T-helper 2 cell treated with Interferon-gamma antibody and Interleukin-4, amounts not matched to agents 5 μg/mL and 100 μg/mL, for 36 hours (primary cell): Measurements from ENCODE around the gene MEG3.

Experiments used
- DNase-seq: peaks from one replicate; pipeline ENCODE4 v3.0.0; 2021; ENCODE audit warnings: low spot score
- H3K27ac Mint-ChIP-seq: one replicate; pipeline ENCODE4 v1.8.0; 2021; ENCODE audit warnings: mild to moderate bottlenecking, mixed read lengths
- H3K27me3 Mint-ChIP-seq: one replicate; pipeline ENCODE4 v1.8.0; 2021; ENCODE audit warnings: low read depth, mixed read lengths
- H3K36me3 Mint-ChIP-seq: one replicate; pipeline ENCODE4 v1.8.0; 2021; ENCODE audit warnings: low read depth, mixed read lengths
- H3K4me1 Mint-ChIP-seq: one replicate; pipeline ENCODE4 v1.8.0; 2021; ENCODE audit warnings: low read depth, mixed read lengths
- H3K4me3 Mint-ChIP-seq: one replicate; pipeline ENCODE4 v1.8.0; 2022; ENCODE audit warnings: mild to moderate bottlenecking, moderate library complexity, mixed read lengths
- H3K9me3 Mint-ChIP-seq: one replicate; pipeline ENCODE4 v1.8.0; 2021; ENCODE audit warnings: mixed read lengths

The MEG3 gene

GRCh38 chr14:100849115-100849781, 23.3 kb downstream of the MEG3 start:
- no peaks in the 10 kb centered on the region for H3K36me3 Mint-ChIP-seq
- no peak for DNase-seq
- no peak overlapping the region for H3K4me3 Mint-ChIP-seq
- no peaks in the 10 kb centered on the region for H3K9me3 Mint-ChIP-seq
- no peaks in the 10 kb centered on the region for H3K27me3 Mint-ChIP-seq
- H3K27ac Mint-ChIP-seq, result no peak overlapping the region
- peaks cover 1% of the 10 kb centered on the region for H3K4me1 Mint-ChIP-seq

DNA sequence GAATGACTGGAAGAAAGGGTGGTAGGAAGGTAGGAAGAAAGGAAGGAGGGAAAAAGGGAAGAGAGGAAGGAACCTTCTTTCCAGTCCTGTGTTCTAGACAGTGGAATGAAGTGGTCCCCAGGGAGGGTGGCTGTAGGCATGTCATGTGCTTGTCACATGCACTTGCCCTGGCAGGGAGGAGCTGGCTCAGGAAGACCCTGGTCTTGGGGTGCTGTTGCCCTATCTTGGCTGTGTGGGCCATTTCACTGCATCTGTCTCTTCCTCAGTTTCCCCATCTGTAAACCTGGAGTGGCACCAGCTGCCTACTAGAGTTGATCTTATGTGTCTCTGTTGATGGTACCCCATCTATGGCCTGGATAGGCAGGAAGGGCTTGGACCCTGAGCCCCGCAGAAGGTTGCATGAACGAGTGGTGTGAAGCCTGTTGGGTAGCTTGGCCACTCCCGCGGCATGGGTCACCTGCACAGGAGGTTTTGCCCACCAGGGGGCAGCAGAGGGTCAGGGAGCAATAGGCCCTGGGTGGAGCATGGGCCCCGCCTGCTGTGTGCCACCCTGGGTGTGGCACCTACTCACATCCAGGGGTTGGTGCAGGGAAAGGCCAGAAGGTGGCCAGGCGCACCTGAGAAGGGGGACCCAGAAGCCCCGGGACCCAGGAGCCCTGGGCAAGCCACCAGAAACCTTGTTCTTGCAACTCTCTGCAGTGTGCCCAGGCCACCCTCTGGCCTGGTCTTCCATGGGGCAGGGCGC, 25.1 kb downstream of the MEG3 start:
- Mint-ChIP-seq H3K9me3 (no peaks in the 10 kb centered on the region), H3K27me3 (no peaks in the 10 kb centered on the region), H3K36me3 (no peaks in the 10 kb centered on the region), H3K27ac (no peak overlapping the region), H3K4me3 (no peak overlapping the region), H3K4me1 (peaks cover 1% of the 10 kb centered on the region)
- DNase-seq, result peak; percentile 65

DNA sequence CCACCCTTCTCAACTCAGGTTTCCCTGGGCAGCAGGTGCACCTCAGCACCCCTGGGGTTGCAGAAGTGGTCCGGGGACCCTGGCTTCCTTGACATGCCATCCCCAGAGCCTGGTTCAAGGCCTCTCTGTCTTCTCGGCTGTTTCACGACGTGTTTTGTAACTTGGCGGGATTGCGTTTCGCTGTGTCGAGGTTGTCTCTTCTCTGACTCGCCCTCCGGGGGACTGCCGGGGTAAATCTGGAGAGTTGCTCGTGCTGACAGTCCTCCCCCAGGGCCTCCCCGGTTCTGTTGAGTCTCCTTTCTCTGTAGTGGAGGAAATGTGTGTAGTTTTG, 25.6 kb downstream of the MEG3 start:
- H3K9me3 Mint-ChIP-seq, result no peaks in the 10 kb centered on the region
- peaks cover 1% of the 10 kb centered on the region for H3K4me1 Mint-ChIP-seq
- H3K36me3 Mint-ChIP-seq, result no peaks in the 10 kb centered on the region
- H3K4me3 Mint-ChIP-seq, result no peak overlapping the region
- no peak for DNase-seq
- no peak overlapping the region for H3K27ac Mint-ChIP-seq
- no peaks in the 10 kb centered on the region for H3K27me3 Mint-ChIP-seq

- Mint-ChIP-seq H3K9me3 (no peaks in the 10 kb centered on the region), H3K36me3 (no peaks in the 10 kb centered on the region), H3K27ac (no peak overlapping the region), H3K27me3 (no peaks in the 10 kb centered on the region), H3K4me3 (no peak overlapping the region), H3K4me1 (peaks cover 1% of the 10 kb centered on the region)
- DNase-seq, result no peak
Measured at GRCh38 chr14:100851946-100852620, 26.2 kb downstream of the MEG3 start.

GRCh38 chr14:100854435-100854834, 28.5 kb downstream of the MEG3 start:
- H3K27me3 Mint-ChIP-seq, result no peaks in the 10 kb centered on the region
- peaks cover 1% of the 10 kb centered on the region for H3K4me1 Mint-ChIP-seq
- no peak overlapping the region for H3K27ac Mint-ChIP-seq
- no peak overlapping the region for H3K4me3 Mint-ChIP-seq
- no peak for DNase-seq
- no peaks in the 10 kb centered on the region for H3K36me3 Mint-ChIP-seq
- H3K9me3 Mint-ChIP-seq, result no peaks in the 10 kb centered on the region

- H3K27me3 Mint-ChIP-seq, result no peaks in the 10 kb centered on the region
- no peaks in the 10 kb centered on the region for H3K9me3 Mint-ChIP-seq
- H3K4me1 Mint-ChIP-seq, result peaks cover 1% of the 10 kb centered on the region
- no peak overlapping the region for H3K4me3 Mint-ChIP-seq
- no peak overlapping the region for H3K27ac Mint-ChIP-seq
- H3K36me3 Mint-ChIP-seq, result no peaks in the 10 kb centered on the region
- DNase-seq, result no peak
Measured at GRCh38 chr14:100855256-100855930, 29.5 kb downstream of the MEG3 start.

DNA sequence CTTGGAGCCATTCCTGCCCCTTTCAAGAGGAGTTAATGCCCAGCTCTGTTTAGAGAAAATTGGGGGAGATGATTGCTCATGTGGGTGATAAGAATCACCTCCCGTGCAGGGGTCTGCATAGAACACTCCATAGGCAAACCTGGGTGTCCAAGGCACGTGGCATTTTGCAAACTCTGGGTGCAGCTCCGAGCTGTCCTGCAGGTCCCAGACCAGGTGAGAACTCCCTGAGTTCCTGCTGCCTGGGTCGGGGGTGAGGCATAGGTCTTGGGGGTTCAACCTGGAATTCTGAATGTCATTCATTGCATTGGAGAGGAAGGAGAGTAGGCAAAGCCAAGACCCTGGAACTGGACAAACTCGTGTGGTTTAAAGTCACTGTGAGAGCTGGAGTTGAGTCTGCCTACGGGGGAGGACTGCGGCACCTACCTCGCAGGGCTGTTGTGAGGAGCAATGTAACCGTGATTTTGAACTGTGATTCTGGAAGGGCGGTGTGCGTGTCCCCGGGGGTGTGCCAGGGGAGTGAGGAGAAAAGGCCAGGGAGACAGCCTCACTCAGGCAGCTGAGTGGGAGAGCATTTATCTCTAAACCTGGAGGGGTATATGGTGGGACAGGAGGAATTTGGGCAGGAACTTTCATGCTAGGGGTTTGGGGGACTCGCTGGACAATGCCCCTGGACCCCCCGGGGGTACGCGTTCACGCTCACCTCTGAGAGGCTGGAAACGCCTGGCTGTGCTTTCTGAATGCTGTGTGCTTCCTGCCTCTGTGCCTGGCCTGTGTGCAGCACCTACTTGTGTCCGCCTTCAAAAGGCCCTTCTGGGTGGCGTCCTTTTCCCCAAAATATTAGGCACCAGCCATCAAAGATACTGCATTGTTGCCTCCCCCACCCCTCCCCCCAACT, 30.4 kb downstream of the MEG3 start:
- no peak overlapping the region for H3K4me3 Mint-ChIP-seq
- H3K4me1 Mint-ChIP-seq, result no peaks in the 10 kb centered on the region
- DNase-seq, result no peak
- no peak overlapping the region for H3K27ac Mint-ChIP-seq
- H3K27me3 Mint-ChIP-seq, result no peaks in the 10 kb centered on the region
- H3K9me3 Mint-ChIP-seq, result no peaks in the 10 kb centered on the region
- H3K36me3 Mint-ChIP-seq, result no peaks in the 10 kb centered on the region

DNA sequence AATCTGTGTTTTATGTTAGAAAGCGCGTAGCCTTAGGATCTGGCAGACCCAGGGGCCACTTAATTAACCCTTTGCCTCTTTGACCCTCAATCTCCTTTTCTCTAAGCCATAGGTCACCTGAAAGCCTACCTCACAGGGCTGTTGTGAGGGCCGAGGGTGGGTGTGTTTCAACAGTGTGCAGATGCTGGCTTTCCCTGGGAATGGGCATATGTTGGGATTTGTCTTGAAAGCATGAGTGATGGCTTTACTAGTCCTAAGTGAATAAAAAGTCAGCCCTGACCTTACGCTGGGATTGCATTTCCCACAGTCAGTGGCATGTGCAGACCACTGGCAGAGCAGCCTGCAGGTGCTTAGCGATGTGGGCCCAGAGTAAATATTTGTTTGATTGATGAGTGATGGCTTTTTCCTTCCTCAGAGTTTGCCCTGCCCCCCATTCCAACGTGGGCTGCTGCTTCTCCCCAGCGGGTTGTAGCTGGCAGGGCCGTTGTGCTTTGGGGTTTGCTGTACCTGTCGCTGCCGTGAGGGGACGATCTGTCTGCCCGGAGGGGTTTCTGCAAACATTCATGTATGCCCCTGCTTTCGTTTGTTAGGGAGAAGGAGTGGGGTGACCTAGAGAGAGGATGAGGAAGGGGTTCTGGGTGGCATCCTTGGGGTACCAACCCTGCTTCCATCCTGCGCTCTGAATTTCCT, 31.5 kb downstream of the MEG3 start:
- Mint-ChIP-seq H3K27me3 (no peaks in the 10 kb centered on the region), H3K27ac (no peak overlapping the region), H3K9me3 (no peaks in the 10 kb centered on the region), H3K4me3 (no peak overlapping the region), H3K36me3 (no peaks in the 10 kb centered on the region), H3K4me1 (no peaks in the 10 kb centered on the region)
- DNase-seq, result no peak

DNA sequence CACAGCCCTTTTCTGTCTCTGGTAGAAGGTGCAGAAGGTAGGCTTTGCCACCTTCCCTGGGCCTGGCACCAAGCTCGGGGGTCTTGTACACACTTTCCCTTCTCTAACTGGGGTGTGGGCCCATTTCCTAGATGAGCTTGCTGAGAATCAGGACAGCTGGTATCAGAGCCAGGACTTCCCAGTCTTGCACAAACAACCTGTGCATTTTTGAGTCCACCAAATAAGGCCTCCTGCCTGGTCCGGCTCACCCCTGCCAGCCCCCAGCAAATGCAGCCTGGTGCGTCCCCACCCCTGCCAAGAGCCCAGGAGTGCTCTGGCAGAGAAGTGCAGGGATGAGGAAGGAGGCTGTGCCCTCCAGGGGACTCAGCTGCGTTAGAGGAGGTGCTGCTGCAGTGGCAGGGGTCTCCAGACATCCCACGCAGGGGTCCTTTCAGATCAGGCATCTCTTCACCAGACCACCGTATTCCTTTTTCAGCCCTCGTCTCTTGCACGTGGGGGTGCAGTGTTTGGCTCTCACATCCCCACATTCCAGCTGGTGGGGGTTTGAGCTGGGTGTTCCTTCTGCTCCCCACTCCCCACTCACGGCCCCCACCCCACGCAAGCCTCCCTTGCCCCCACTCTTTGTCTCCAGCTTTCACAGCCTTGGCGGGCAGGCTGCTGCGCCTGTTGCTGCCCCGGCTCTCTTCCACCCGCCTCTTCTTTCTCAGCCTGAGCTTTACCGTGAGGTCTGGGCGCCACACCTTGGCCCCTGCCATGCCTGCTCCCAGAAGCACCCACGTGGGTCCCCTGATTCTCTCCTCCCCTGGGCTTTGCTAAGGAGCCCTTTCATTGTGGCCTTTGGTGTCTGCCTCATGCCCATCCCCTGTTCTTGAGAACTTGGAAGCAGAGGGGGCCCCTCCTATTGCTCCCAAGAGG, 32.3 kb downstream of the MEG3 start:
- DNase-seq, result no peak
- no peak overlapping the region for H3K4me3 Mint-ChIP-seq
- no peaks in the 10 kb centered on the region for H3K27me3 Mint-ChIP-seq
- no peaks in the 10 kb centered on the region for H3K9me3 Mint-ChIP-seq
- no peaks in the 10 kb centered on the region for H3K4me1 Mint-ChIP-seq
- no peak overlapping the region for H3K27ac Mint-ChIP-seq
- H3K36me3 Mint-ChIP-seq, result no peaks in the 10 kb centered on the region

DNA sequence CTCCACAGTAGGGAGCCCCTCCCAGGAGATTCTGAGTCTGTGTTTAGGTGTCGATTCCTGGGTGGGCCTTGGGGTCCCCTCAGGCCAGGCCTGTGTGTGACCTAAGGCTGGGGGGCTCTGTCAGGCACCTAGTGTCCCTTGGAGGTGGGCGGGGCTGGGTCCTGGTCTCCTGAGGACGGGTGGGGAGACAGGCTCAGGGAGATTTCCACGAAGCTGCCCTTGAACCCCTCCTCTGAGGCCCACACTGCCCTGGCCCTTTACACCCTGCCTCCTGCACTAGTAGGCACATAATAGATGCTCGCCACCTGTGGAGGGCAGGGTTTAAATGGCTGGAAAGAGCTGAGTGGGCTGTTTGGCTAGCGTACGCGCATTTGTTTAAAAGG, 32.9 kb downstream of the MEG3 start:
- Mint-ChIP-seq H3K27ac (no peak overlapping the region), H3K9me3 (no peaks in the 10 kb centered on the region), H3K27me3 (no peaks in the 10 kb centered on the region), H3K4me3 (no peak overlapping the region), H3K36me3 (no peaks in the 10 kb centered on the region), H3K4me1 (no peaks in the 10 kb centered on the region)
- DNase-seq, result no peak

- Mint-ChIP-seq H3K9me3 (no peaks in the 10 kb centered on the region), H3K4me3 (no peak overlapping the region), H3K4me1 (no peaks in the 10 kb centered on the region), H3K36me3 (no peaks in the 10 kb centered on the region), H3K27ac (no peak overlapping the region), H3K27me3 (no peaks in the 10 kb centered on the region)
- no peak for DNase-seq
Measured at GRCh38 chr14:100859781-100860180, 33.9 kb downstream of the MEG3 start.

DNA sequence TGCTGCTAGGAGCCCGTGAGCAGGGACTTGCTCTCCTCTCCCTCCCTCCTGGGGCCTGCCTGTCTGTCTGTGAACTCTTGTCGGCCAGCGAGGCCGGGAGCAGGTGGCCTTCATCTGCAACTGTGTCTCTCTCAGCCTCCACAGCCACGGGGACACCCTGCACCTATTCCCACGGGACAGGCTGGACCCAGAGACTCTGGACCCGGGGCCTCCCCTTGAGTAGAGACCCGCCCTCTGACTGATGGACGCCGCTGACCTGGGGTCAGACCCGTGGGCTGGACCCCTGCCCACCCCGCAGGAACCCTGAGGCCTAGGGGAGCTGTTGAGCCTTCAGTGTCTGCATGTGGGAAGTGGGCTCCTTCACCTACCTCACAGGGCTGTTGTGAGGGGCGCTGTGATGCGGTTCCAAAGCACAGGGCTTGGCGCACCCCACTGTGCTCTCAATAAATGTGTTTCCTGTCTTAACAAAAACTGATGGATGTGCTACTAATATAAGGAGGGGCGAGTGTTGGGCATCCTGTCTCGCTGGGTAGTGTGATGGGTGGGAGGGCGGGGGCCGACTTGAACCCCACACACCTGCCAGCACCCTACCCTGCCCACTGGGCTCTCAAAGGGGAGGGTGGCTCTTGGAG, 34.8 kb downstream of the MEG3 start:
- no peak overlapping the region for H3K27ac Mint-ChIP-seq
- H3K4me3 Mint-ChIP-seq, result no peak overlapping the region
- H3K4me1 Mint-ChIP-seq, result no peaks in the 10 kb centered on the region
- no peaks in the 10 kb centered on the region for H3K27me3 Mint-ChIP-seq
- no peak for DNase-seq
- no peaks in the 10 kb centered on the region for H3K36me3 Mint-ChIP-seq
- H3K9me3 Mint-ChIP-seq, result no peaks in the 10 kb centered on the region
